ENCODE measurements around the gene SSTR5.

DNA sequence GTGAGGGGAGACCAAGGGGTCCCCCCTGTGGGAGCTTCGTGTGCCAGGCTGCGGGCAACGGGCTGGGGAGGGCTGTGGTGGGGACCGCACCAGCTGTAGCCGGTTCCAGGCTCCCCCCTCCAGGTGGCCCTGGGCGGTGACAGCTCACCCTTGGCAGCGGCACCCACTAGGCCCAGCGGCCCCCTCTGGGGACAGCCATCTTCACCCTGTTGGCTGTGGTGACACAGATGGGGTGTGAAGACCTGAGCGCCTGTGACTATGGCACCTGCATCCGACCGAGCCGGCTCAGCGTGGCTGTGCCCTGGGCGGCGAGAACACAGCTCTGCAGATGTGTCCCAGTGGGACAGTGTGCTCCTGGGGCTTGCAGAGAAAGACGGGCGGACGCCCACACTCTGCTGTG lies 24.6 kb downstream of the SSTR5 start:
- TF ChIP-seq, protein P1, sequence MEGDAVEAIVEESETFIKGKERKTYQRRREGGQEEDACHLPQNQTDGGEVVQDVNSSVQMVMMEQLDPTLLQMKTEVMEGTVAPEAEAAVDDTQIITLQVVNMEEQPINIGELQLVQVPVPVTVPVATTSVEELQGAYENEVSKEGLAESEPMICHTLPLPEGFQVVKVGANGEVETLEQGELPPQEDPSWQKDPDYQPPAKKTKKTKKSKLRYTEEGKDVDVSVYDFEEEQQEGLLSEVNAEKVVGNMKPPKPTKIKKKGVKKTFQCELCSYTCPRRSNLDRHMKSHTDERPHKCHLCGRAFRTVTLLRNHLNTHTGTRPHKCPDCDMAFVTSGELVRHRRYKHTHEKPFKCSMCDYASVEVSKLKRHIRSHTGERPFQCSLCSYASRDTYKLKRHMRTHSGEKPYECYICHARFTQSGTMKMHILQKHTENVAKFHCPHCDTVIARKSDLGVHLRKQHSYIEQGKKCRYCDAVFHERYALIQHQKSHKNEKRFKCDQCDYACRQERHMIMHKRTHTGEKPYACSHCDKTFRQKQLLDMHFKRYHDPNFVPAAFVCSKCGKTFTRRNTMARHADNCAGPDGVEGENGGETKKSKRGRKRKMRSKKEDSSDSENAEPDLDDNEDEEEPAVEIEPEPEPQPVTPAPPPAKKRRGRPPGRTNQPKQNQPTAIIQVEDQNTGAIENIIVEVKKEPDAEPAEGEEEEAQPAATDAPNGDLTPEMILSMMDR (IDR thresholded peaks at IDR 0.05; ENCODE audit: borderline replicate concordance, extremely low read depth, low read length, poor library complexity, severe bottlenecking) = no peak
- TF ChIP-seq EZH2 (IDR thresholded peaks at IDR 0.05; ENCODE audit: borderline replicate concordance, low read depth, low read length, severe bottlenecking) = no peak

Data from DND-41 (cell line).